PC-9 (cell line): ENCODE results near the gene ANKRD2. TPM values are rescaled to one million over a fixed set of nuclear protein-coding genes. Genes with fewer than 3 reads are reported as not detected.
"Not testable (repeated sequence)": the region's sequence is repeated elsewhere in the genome, so short reads cannot be mapped to it uniquely, and the experiment has no call there.

Source experiments
- BruUV-seq: library from RNA; stranded (reverse); fragments of 400-500 nt; replicated peaks from 2 replicates; lab custom pipeline; 2021; lab: Mats Ljungman, UMichigan
- CTCF ChIA-PET: fragments of 300-600 bp; sonication (Branson Sonifier 250); formaldehyde crosslinking; loops from one replicate; lab custom pipeline; 2022; ENCODE audit warnings: antibody characterized with exemption; lab: Charles Lee
- POLR2A ChIA-PET: fragments of 300-600 bp; sonication (Branson Sonifier 250); formaldehyde crosslinking; loops from one replicate; lab custom pipeline; 2022; ENCODE audit warnings: antibody characterized with exemption; ENCODE audit not compliant: unreplicated experiment; lab: Charles Lee
- DNase-seq, 2 experiments: peaks; one replicate each; pipeline versions ENCODE4 v3.0.0 to v3.0.0-alpha.2; 2015 to 2022; ENCODE audit warnings: mixed read lengths in 1 of 2
- H2AFZ ChIP-seq: fragments of 200-600 bp; sonication (generic); 2 replicates; pipeline ENCODE4 v1.8.1; 2017; ENCODE audit warnings: antibody characterized with exemption
- H3F3A ChIP-seq: fragments of 200-600 bp; sonication (generic); 2 replicates; pipeline ENCODE4 v1.8.1; 2017; ENCODE audit warnings: antibody characterized with exemption, mild to moderate bottlenecking, low read depth; ENCODE audit not compliant: insufficient read depth
- H3K27ac ChIP-seq: fragments of 200-600 bp; sonication (generic); 2 replicates; pipeline ENCODE4 v1.6.1; 2016; ENCODE audit warnings: mixed run types
- H3K27me3 ChIP-seq: fragments of 200-600 bp; sonication (generic); 2 replicates; pipeline ENCODE4 v1.6.1; 2016; ENCODE audit warnings: low read depth, mixed run types; ENCODE audit not compliant: insufficient read depth
- H3K36me3 ChIP-seq: fragments of 200-600 bp; sonication (generic); 2 replicates; pipeline ENCODE4 v1.6.1; 2016; ENCODE audit warnings: low read depth, mixed run types
- H3K4me1 ChIP-seq: fragments of 200-600 bp; sonication (generic); replicated peaks from 2 replicates; pipeline ENCODE4 v1.6.1; 2016; ENCODE audit warnings: mixed run types; ENCODE audit not compliant: insufficient read depth
- H3K4me2 ChIP-seq: fragments of 200-600 bp; sonication (generic); 2 replicates; pipeline ENCODE4 v1.6.1; 2017; ENCODE audit warnings: mixed run types
- H3K4me3 ChIP-seq: fragments of 200-600 bp; sonication (generic); 2 replicates; pipeline ENCODE4 v1.6.1; 2016; ENCODE audit warnings: mixed run types
- H3K79me2 ChIP-seq: fragments of 200-600 bp; sonication (generic); 2 replicates; pipeline ENCODE4 v1.6.1; 2017; ENCODE audit warnings: low read depth, mixed run types
- H3K9me2 ChIP-seq: fragments of 200-600 bp; sonication (generic); 2 replicates; pipeline ENCODE4 v1.8.1; 2017; ENCODE audit warnings: mild to moderate bottlenecking; ENCODE audit not compliant: insufficient read depth
- H3K9me3 ChIP-seq: fragments of 200-600 bp; sonication (generic); 2 replicates; pipeline ENCODE4 v1.8.1; 2016; ENCODE audit warnings: low read depth; ENCODE audit not compliant: insufficient read depth
- H4K20me1 ChIP-seq: fragments of 200-600 bp; sonication (generic); 2 replicates; pipeline ENCODE4 v1.8.1; 2017; ENCODE audit not compliant: insufficient read depth
- EZH2 ChIP-seq: fragments of 200-600 bp; sonication (generic); IDR thresholded peaks from 2 replicates; pipeline ENCODE4 v1.8.0; 2017; ENCODE audit warnings: antibody characterized with exemption, low read depth
- intact Hi-C: fragments of 100-400 bp; cut with micrococcal nuclease; formaldehyde crosslinking; loops from one replicate; pipeline ENCODE4 v1.10.0; 2022; ENCODE audit not compliant: unreplicated experiment
- total RNA-seq: library from RNA; stranded (reverse); gene quantifications from 2 replicates; pipeline ENCODE4 v1.2.3, GENCODE V29; 2021
- TF ChIP-seq, protein P1 (sequence below): fragments of 200-600 bp; sonication (generic); conservative IDR thresholded peaks from 2 replicates; pipeline ENCODE4 v1.6.1; 2017; ENCODE audit warnings: mixed run types, antibody characterized with exemption, mild to moderate bottlenecking, moderate library complexity

The ANKRD2 gene
- total RNA-seq, 1 experiment from 2014 or later = 8.4 TPM

GRCh38 chr10:97553575-97554031, 19.0 kb upstream of the ANKRD2 start:
- POLR2A ChIA-PET = interaction anchor here (0.6 kb wide), 1 partner anchor 21 kb away, joined by 5 read pairs; no protein-coding TSS in a partner anchor
- BruUV-seq = no TSS peak
- Histone ChIP-seq H3K79me2 (no peaks in the 10 kb centered on the region), H3K4me2 (no peak overlapping the region), H4K20me1 (no peaks in the 10 kb centered on the region), H3K9me3 (no peaks in the 10 kb centered on the region), H3K27me3 (no peaks in the 10 kb centered on the region), H3K4me3 (no peak overlapping the region), H3K36me3 (no peaks in the 10 kb centered on the region), H3K27ac (no peak overlapping the region), H3K4me1 (no peaks in the 10 kb centered on the region), H2AFZ (no peak overlapping the region), H3K9me2 (no peaks in the 10 kb centered on the region), H3F3A (no peaks in the 10 kb centered on the region)
- TF ChIP-seq EZH2 = no peak
- TF ChIP-seq, protein P1, sequence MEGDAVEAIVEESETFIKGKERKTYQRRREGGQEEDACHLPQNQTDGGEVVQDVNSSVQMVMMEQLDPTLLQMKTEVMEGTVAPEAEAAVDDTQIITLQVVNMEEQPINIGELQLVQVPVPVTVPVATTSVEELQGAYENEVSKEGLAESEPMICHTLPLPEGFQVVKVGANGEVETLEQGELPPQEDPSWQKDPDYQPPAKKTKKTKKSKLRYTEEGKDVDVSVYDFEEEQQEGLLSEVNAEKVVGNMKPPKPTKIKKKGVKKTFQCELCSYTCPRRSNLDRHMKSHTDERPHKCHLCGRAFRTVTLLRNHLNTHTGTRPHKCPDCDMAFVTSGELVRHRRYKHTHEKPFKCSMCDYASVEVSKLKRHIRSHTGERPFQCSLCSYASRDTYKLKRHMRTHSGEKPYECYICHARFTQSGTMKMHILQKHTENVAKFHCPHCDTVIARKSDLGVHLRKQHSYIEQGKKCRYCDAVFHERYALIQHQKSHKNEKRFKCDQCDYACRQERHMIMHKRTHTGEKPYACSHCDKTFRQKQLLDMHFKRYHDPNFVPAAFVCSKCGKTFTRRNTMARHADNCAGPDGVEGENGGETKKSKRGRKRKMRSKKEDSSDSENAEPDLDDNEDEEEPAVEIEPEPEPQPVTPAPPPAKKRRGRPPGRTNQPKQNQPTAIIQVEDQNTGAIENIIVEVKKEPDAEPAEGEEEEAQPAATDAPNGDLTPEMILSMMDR = peak; percentile 61
- DNase-seq = peak in 1 of 2 experiments; percentile 42
- intact Hi-C loops = loop anchor here (1.0 to 10.0 kb wide), 2 partner anchors 61 to 90 kb away; no protein-coding TSS in a partner anchor
- CTCF ChIA-PET = interaction anchor here (0.7 to 1.3 kb wide), 3 partner anchors 11 to 43 kb away, joined by 3 read pairs; no protein-coding TSS in a partner anchor

DNA sequence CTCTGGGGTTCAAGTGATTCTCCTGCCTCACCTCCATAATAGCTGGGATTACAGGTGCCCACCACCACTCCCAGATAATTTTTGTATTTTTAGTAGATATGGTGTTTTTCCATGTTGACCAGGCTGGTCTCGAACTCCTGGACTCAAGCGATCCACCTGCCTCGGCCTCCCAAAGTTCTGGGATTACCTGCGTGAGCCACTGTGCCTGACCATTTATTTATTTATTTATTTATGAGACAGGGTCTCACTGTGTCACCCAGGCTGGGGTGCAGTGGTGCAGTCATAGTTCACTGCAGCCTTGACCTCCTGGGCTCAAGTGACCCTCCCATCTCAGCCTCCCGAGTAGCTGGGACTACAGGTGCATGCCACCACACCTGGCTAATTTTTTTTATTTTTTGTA, 18.2 kb upstream of the ANKRD2 start:
- CTCF ChIA-PET = interaction anchor here (0.6 to 1.3 kb wide), 4 partner anchors 11 to 84 kb away, joined by 3 to 5 read pairs (median 3); no protein-coding TSS in a partner anchor
- H3K9me2 ChIP-seq, DNase-seq, H3K27ac ChIP-seq, H3K36me3 ChIP-seq, H4K20me1 ChIP-seq, H3K27me3 ChIP-seq, H3K4me3 ChIP-seq, BruUV-seq, POLR2A ChIA-PET, H2AFZ ChIP-seq, H3K9me3 ChIP-seq, H3F3A ChIP-seq, H3K79me2 ChIP-seq, H3K4me2 ChIP-seq, H3K4me1 ChIP-seq: not testable (repeated sequence)
- intact Hi-C loops = loop anchor here (10.0 kb wide), 1 partner anchor 60 kb away; no protein-coding TSS in a partner anchor

DNA sequence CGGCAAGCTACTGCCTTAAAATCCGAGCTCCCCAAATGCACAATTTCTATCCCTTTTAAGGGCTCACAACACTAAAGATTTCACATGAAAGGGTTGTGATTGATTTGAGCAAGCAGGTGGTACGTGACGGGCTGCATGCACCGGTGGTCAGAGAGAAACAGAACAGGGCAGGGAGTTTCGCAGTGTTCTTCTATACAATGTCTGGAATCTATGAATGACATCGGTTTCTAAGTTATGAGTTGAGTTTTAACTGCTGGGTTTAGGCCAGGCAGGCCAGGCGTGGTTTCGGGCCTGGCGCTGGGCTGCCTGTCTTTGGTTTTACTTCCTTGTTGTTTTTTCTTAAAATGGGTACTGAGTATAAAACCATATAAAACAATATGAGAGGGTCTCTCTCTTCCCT, 17.0 kb upstream of the ANKRD2 start:
- intact Hi-C loops = loop anchor here (10.0 kb wide), 1 partner anchor 59 kb away; no protein-coding TSS in a partner anchor
- DNase-seq, H3K4me2 ChIP-seq, H2AFZ ChIP-seq, H3K79me2 ChIP-seq, H3K9me2 ChIP-seq, H3F3A ChIP-seq, H4K20me1 ChIP-seq, CTCF ChIA-PET, POLR2A ChIA-PET, H3K4me3 ChIP-seq, H3K4me1 ChIP-seq, H3K9me3 ChIP-seq, H3K27ac ChIP-seq, H3K36me3 ChIP-seq, BruUV-seq, H3K27me3 ChIP-seq: not testable (repeated sequence)

DNA sequence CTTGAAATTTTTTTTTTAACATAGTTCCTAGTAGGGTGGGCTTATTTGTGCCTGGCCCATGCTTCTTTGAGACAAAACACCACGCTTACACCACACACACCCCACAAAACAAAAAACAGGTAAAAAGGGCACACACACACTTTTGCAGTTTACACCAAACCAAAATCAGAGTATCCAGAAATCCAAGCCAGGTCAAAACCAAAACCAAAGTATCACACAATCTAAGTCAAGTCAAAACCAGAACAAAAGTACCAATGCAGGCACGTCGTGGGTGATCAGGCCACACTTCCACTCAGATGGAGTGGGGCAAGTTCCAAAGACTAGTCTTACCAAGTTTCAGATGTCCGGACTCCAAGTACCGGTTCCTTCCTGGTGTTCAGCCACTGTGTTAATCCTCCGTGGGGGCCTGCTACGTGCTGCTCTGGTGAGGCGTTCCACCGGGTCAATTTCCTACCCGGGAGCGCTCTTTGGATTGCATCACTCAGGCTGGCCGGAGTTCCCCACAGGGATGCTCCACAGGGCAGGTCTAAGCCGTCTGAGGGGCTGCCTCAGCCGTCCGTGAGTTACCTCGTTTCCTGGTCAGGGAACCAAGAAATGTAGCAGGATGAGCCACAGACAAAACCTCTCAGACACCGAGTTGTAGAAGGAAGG, 11.7 kb upstream of the ANKRD2 start:
- BruUV-seq, H3K4me3 ChIP-seq, H3K9me2 ChIP-seq, H3K79me2 ChIP-seq, H3K27ac ChIP-seq, H3K27me3 ChIP-seq, CTCF ChIA-PET, H3F3A ChIP-seq, POLR2A ChIA-PET, H3K4me2 ChIP-seq, DNase-seq, H4K20me1 ChIP-seq, H3K4me1 ChIP-seq, H3K9me3 ChIP-seq, intact Hi-C loops, H2AFZ ChIP-seq, H3K36me3 ChIP-seq: not testable (repeated sequence)

DNA sequence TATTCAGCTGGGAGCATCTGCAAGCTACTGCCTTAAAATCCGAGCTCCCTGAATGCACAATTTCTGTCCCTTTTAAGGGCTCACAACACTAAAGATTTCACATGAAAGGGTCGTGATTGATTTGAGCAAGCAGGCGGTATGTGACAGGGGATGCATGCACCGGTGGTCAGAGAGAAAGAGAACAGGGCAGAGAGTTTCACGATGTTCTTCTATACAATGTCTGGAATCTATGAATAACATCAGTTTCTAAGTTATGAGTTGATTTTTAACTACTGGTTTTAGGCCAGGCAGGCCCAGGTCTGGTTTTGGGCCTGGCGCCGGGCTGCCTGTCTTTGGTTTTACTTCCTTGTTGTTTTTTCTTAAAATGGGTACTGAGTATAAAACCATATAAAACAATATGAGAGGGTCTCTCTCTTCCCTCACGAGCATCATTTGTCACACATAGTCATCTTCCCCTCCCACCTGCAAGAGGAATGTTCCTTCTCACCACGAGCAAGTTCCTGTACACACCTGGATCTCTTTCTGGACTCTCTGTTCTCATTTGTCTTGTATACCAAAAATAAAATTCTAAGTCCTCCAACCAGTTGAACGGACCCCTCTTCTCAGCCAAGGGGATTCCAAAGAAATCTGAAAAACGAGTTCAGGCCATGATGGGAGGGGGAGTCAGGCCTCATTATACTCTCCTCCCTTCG, 11.0 kb upstream of the ANKRD2 start:
- DNase-seq, intact Hi-C loops, H2AFZ ChIP-seq, H3K79me2 ChIP-seq, H3K9me3 ChIP-seq, H3K27me3 ChIP-seq, H3F3A ChIP-seq, H3K36me3 ChIP-seq, H3K4me3 ChIP-seq, H3K9me2 ChIP-seq, BruUV-seq, H3K27ac ChIP-seq, CTCF ChIA-PET, H3K4me2 ChIP-seq, POLR2A ChIA-PET, H4K20me1 ChIP-seq: not testable (repeated sequence)
- peaks cover 17% of the 10 kb centered on the region for H3K4me1 ChIP-seq

DNA sequence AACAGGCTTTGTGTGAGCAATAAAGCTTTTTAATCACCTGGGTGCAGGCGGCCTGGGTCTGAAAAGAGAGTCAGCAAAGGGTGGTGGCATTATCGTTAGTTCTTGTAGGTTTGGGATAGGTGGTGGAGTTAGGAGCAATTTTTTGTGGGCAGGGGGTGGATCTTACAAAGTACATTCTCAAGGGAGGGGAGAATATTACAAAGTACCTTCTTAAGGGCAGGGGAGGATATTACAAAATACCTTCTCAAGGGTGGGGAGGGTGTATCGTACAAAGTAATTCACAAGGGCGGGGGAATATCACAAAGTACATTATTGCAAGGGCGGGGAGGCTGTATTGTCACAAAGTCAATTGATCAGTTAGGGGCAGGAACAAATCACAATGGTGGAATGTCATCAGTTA, 10.2 kb upstream of the ANKRD2 start:
- H2AFZ ChIP-seq, H3K9me3 ChIP-seq, H3K4me3 ChIP-seq, CTCF ChIA-PET, BruUV-seq, DNase-seq, intact Hi-C loops, H3K27ac ChIP-seq, H3K4me2 ChIP-seq, H3K36me3 ChIP-seq, H3K9me2 ChIP-seq, POLR2A ChIA-PET, H3K27me3 ChIP-seq, H3K79me2 ChIP-seq, H4K20me1 ChIP-seq, H3F3A ChIP-seq: not testable (repeated sequence)
- H3K4me1 ChIP-seq = peaks cover 23% of the 10 kb centered on the region
